Measurements from ENCODE around the gene EFCAB5.
"Not testable (repeated sequence)": the region's sequence is repeated elsewhere in the genome, so short reads cannot be mapped to it uniquely, and the experiment has no call there.

DNA sequence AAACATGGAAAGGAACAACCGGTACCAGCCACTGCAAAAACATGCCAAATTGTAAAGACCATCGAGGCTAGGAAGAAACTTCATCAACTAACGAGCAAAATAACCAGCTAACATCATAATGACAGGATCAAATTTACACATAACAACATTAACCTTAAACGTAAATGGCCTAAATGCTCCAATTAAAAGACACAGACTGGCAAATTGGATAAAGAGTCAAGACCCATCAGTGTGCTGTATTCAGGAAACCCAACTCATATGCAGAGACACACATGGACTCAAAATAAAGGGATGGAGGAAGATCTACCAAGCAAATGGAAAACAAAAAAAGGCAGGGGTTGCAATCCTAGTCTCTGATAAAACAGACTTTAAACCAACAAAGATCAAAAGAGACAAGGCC is 44.3 kb upstream of the EFCAB5 start:
- TF ChIP-seq, protein P1, sequence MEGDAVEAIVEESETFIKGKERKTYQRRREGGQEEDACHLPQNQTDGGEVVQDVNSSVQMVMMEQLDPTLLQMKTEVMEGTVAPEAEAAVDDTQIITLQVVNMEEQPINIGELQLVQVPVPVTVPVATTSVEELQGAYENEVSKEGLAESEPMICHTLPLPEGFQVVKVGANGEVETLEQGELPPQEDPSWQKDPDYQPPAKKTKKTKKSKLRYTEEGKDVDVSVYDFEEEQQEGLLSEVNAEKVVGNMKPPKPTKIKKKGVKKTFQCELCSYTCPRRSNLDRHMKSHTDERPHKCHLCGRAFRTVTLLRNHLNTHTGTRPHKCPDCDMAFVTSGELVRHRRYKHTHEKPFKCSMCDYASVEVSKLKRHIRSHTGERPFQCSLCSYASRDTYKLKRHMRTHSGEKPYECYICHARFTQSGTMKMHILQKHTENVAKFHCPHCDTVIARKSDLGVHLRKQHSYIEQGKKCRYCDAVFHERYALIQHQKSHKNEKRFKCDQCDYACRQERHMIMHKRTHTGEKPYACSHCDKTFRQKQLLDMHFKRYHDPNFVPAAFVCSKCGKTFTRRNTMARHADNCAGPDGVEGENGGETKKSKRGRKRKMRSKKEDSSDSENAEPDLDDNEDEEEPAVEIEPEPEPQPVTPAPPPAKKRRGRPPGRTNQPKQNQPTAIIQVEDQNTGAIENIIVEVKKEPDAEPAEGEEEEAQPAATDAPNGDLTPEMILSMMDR (IDR thresholded peaks at IDR 0.05), result not testable (repeated sequence)
- not testable (repeated sequence) for TF ChIP-seq EZH2 (IDR thresholded peaks at IDR 0.05; ENCODE audit: borderline replicate concordance, insufficient read depth, low read depth, low read length, poor library complexity, severe bottlenecking)
